Activated CD4-positive, alpha-beta T cell treated with anti-CD3 and anti-CD28 coated beads, Interleukin-2, Interleukin-6, amounts not matched to agents 100 ng/mL and 50 ng/mL, durations not matched to agents 16 hours and 8 hours (primary cell): ENCODE results near the gene ACTA2.
A peak's percentile ranks its signal among the peaks of the same experiment; 100 is the strongest.

ENCODE experiments used
- DNase-seq: peaks from one replicate; pipeline ENCODE4 v3.0.0-alpha.2; 2020

ACTA2 gene

DNA sequence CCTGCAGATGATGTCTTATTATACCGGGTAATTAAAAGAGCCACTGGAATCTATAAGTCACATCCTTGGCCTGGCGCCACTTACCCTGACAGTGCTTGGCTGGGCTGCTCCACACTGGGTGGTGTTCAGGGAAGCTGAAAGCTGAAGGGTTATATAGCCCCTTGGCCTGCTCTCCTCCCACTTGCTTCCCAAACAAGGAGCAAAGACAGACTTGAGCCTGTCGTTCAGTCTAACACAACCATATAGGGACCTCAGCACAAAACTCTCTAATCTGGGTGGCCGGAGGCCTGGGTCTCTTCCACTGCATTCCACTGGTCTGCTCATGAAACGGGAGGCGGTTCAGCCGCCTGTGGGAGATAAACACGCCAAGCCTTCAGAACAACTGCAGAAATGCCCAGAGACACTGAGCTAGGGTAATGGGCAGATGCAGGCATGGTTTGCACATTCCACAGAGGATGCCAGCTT lies at the start of gene ACTA2:
Gene ACTA2, minus strand, starts transcription at position 127 of the 465 bp plus-strand sequence. CDS start 3,843 bp downstream, outside the sequence.
- DNase-seq, result no peak

- DNase-seq, result peak; percentile 46
These were observed 49.1 kb upstream of the ACTA2 start for GRCh38 chr10:89001729-89002072.

GRCh38 chr10:89001024-89001728 lies 48.6 kb upstream of the ACTA2 start:
- DNase-seq, result peak; percentile 80

- no peak for DNase-seq
These were observed 47.1 kb upstream of the ACTA2 start for GRCh38 chr10:88999625-89000024.

DNA sequence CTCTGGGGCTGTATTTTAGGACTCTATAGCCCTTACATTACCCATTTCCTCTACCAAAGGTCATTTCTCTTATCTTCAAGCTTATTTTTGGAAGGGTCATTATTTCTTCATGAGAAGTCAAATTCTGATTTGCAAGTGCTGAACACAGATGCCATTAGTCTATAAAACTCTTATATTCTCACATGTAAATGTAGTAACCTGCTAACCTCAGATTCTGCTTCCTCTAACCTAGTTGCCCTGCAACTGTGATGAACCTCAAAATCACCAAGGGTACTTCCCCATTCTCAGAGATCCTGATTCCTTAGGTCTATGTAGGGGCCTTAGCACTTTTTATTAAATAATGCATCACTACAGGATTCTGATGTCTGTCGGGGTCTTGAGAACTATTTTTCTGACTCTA lies 44.4 kb upstream of the ACTA2 start:
- DNase-seq, result no peak

DNA sequence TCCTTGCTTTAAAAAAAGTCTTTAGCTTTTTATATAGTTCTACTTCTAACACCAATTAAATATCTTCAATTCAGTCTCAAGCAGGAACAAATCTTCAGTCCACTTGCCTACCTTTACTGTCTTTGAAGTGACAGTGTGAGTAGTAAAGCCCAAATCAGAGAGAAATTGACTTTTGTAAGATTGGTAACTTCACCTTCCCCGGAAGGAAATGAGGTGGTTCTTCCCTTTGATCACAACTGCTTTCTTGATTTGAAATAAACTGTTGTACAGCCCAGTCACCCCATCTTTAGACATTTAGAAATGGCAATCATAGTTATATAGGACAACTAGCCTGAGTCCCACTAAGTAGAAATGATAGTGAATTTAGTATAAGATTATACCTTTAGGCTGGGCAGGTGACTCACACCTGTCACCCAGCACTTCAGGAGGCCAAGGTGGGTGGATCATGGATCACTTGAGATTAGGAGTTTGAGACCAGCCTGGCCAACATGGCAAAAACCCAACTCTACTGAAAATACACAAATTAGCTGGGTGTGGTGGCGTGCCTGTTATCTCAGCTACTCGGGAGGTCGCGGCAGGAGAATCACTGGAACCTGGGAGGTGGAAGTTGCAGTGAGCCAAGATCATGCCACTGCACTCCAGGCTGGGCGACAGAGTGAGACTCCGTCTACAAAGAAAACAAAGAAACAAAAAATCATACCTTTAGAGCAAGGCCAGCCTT lies 42.7 kb upstream of the ACTA2 start:
- peak; percentile 63 for DNase-seq

DNA sequence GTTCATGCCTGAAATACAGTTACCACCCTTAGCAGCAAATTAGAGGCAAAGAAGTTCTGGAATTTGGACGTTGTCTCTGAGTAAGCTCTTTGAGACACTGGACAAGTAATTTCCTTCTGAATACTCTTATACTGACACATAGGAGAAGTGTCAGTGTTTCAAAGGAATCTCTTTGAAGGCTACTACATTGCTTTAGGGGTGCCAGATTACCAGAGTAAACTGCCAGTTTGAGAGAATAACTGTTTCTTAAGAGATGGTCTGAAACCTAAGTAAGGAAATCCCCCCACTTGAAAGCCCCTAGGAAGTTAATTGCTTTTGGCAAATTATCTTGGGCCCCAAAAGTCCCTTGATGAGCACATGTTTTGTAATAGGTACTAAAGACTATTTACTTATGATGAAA lies 41.4 kb upstream of the ACTA2 start:
- DNase-seq, result no peak

GRCh38 chr10:88992921-88993524 lies 40.5 kb upstream of the ACTA2 start:
- no peak for DNase-seq

GRCh38 chr10:88991899-88992320 lies 39.3 kb upstream of the ACTA2 start:
- no peak for DNase-seq

GRCh38 chr10:88991161-88991898 lies 38.8 kb upstream of the ACTA2 start:
- DNase-seq, result peak; percentile 87

DNA sequence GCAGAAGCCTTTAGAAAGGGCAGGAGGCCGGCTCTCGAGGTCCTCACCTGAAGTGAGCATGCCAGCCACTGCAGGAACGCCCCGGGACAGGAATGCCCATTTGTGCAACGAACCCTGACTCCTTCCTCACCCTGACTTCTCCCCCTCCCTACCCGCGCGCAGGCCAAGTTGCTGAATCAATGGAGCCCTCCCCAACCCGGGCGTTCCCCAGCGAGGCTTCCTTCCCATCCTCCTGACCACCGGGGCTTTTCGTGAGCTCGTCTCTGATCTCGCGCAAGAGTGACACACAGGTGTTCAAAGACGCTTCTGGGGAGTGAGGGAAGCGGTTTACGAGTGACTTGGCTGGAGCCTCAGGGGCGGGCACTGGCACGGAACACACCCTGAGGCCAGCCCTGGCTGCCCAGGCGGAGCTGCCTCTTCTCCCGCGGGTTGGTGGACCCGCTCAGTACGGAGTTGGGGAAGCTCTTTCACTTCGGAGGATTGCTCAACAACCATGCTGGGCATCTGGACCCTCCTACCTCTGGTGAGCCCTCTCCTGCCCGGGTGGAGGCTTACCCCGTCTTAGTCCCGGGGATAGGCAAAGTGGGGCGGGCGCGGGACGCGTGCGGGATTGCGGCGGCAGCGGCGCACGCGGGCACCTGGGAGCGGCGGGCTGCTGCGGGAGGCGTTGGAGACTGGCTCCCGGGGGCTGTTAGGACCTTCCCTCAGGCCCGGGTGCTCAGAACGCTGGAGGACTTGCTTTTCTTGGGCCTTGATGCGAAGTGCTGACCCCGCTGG lies 38.0 kb upstream of the ACTA2 start, which contains the start of gene FAS:
Gene FAS, plus strand, starts transcription at position 415 of the 777 bp plus-strand sequence. Its CDS starts 79 bp downstream, at position 494.
- DNase-seq, result peak; percentile 86

DNA sequence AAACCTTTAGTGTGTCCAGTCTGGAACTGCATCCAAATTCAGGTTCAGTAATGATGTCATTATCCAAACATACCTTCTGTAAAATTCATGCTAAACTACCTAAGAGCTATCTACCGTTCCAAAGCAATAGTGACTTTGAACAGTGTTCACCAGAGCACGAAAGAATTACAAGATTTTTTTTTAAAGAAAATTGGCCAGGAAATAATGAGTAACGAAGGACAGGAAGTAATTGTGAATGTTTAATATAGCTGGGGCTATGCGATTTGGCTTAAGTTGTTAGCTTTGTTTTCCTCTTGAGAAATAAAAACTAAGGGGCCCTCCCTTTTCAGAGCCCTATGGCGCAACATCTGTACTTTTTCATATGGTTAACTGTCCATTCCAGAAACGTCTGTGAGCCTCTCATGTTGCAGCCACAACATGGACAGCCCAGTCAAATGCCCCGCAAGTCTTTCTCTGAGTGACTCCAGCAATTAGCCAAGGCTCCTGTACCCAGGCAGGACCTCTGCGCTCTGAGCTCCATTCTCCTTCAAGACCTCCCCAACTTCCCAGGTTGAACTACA lies 37.3 kb upstream of the ACTA2 start:
- no peak for DNase-seq

DNA sequence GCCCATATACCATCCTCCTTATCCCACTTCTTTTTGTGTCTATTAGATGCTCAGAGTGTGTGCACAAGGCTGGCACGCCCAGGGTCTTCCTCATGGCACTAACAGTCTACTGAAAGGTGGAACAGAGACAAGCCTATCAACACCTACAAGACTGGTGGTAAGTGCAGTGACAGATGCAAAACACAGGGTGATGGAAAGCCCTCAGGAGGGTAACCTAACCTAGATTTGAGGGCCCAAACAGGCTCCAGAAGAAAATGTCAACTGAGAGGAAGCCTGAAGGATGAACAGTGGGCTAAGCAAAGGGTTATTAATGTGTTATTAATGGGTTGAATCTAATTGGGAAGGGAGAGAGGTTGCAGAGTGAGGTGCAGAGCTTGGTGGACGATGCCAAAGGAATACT lies 36.9 kb upstream of the ACTA2 start:
- DNase-seq, result no peak

DNA sequence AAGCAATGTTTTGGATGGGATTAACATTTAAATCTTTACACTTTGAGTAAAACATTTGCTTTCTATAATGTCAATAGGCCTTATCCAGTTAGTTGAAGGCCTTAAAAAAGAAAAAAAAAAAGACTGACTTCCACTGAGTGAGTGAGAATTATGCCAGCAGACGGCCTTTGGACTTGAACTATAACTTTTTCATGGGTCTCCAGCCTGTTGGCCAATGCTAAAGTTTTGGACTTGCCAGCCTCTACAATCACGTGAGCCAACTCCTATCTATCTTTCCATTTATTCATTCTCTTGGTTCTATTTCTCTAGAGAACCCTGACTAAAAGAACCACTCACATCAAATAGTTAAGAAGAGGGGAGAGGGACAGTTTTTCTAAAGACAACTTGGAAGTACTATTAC lies 35.3 kb upstream of the ACTA2 start:
- no peak for DNase-seq

GRCh38 chr10:88987243-88987725 lies 34.7 kb upstream of the ACTA2 start:
- peak; percentile 75 for DNase-seq

DNA sequence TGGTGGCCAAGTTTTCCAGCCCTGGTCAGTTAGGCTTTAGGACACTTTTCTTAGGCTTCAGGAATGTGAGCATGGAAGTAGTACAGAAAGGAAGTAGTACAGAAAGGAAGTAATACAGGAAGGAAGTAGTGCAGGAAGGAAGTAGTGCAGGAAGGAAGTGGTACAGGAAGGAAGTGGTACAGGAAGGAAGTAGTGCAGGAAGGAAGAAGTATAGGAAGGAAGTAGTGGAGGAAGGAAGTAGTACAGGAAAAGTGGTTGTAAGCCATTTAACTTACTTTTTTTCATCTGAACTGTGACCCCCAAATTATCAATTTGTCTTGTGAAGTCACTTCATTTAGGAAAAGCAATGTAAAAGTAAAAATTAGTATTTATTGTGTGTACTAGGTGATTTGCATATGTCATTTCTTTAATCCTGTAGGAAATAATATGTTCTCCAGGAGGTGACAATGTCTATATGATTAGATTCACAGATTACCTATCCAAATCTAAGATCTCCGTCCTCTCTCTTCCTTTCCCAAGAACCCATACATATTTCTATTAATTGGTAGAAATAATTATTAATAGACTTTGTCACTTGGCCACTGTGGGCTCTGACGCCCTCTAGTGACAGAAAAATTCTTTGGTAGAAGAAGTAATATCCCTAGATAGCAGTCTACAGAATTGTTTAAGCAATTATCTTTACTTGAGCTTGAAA lies 34.1 kb upstream of the ACTA2 start:
- no peak for DNase-seq

GRCh38 chr10:88984525-88984924 lies 32.0 kb upstream of the ACTA2 start:
- no peak for DNase-seq

- DNase-seq, result no peak
These were observed 31.4 kb upstream of the ACTA2 start for GRCh38 chr10:88983939-88984338.

DNA sequence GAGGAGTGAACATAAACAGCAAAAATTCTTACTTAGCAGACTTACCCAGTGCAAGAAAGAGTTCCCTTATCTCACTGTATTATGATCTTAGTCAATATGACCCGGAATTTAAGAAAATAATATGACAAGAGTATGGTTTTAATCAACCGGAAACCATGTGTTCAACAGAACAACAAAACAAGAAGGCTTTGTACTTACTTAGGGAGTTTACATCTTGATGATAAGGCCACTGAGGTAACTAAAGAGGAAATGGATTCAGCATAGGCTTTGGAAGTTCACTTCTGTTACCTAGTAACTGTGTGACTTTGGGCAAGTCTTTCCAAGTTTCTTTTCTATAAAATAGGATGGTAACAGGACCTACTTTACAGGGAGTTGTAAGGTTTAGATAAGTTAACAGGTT lies 30.6 kb upstream of the ACTA2 start:
- DNase-seq, result no peak

GRCh38 chr10:88982366-88982765 lies 29.8 kb upstream of the ACTA2 start:
- DNase-seq, result no peak

- no peak for DNase-seq
These were observed 28.9 kb upstream of the ACTA2 start for GRCh38 chr10:88981435-88981834.
